OCI-LY1 (cell line): ENCODE measurements around the gene FOXB1.

Experiments used
- CTCF ChIP-seq: fragments of 200-600 bp; sonication (generic), shearing (Covaris generic); IDR thresholded peaks from 2 replicates; pipeline ENCODE4 v1.5.1; 2017; ENCODE audit warnings: mild to moderate bottlenecking, antibody characterized with exemption, low read length, moderate library complexity, mixed read lengths
- EZH2 ChIP-seq: fragments of 200-600 bp; sonication (generic), shearing (Covaris generic); IDR thresholded peaks from 2 replicates; pipeline ENCODE4 v1.8.0; 2017; ENCODE audit warnings: borderline replicate concordance, mixed run types, mild to moderate bottlenecking, antibody characterized with exemption, low read length, moderate library complexity, mixed read lengths

GRCh38 chr15:59963322-59963721 lies 40.8 kb upstream of the FOXB1 start:
- TF ChIP-seq CTCF (no peak), EZH2 (no peak)
